ENCODE measurements around the gene ANO7.

Gene ANO7

GRCh38 chr2:241183221-241183620 is 5.3 kb upstream of the ANO7 start:
- DNase-seq (ENCODE audit: insufficient read length, low spot score) (no peak), FAIRE-seq (no peak)
- TF ChIP-seq CTCF (IDR thresholded peaks at IDR 0.05; ENCODE audit: insufficient read depth, missing control alignments) = no peak

- DNase-seq (ENCODE audit: insufficient read length, low spot score) (no peak), FAIRE-seq (no peak)
- no peak for TF ChIP-seq CTCF (IDR thresholded peaks at IDR 0.05; ENCODE audit: insufficient read depth, missing control alignments)
These were observed 3.6 kb upstream of the ANO7 start for GRCh38 chr2:241184901-241185300.

- DNase-seq (ENCODE audit: insufficient read length, low spot score) = no peak
- TF ChIP-seq CTCF (IDR thresholded peaks at IDR 0.05; ENCODE audit: insufficient read depth, missing control alignments) = no peak
- no peak for FAIRE-seq
These were observed 2.5 kb upstream of the ANO7 start for GRCh38 chr2:241185961-241186360.

GRCh38 chr2:241187101-241187917 is 1.2 kb upstream of the ANO7 start:
- TF ChIP-seq CTCF (IDR thresholded peaks at IDR 0.05; ENCODE audit: insufficient read depth, missing control alignments) = no peak
- FAIRE-seq (no peak), DNase-seq (ENCODE audit: insufficient read length, low spot score) (no peak)

GRCh38 chr2:241187918-241188234 is 601 bp upstream of the ANO7 start:
- DNase-seq (ENCODE audit: insufficient read length, low spot score) (no peak), FAIRE-seq (no peak)
- no peak for TF ChIP-seq CTCF (IDR thresholded peaks at IDR 0.05; ENCODE audit: insufficient read depth, missing control alignments)

GRCh38 chr2:241189093-241189855 is 797 bp downstream of the ANO7 start:
- FAIRE-seq = no peak
- no peak for TF ChIP-seq CTCF (IDR thresholded peaks at IDR 0.05; ENCODE audit: insufficient read depth, missing control alignments)
- DNase-seq (ENCODE audit: insufficient read length, low spot score) = no peak

- DNase-seq (ENCODE audit: insufficient read length, low spot score) (no peak), FAIRE-seq (no peak)
- no peak for TF ChIP-seq CTCF (IDR thresholded peaks at IDR 0.05; ENCODE audit: insufficient read depth, missing control alignments)
These were observed 1.4 kb downstream of the ANO7 start for GRCh38 chr2:241189856-241190201.

All from D721Med (cell line).